Left ventricle myocardium inferior (tissue), 1 donor: Measurements from ENCODE around the gene YIPF7. TPM values are rescaled to one million over a fixed set of nuclear protein-coding genes. Genes with fewer than 3 reads are reported as not detected.

Experiments
- DNase-seq: peaks from one replicate; pipeline ENCODE4 v3.0.0-alpha.2; 2020
- H3K27ac ChIP-seq: fragments of 200-600 bp; replicated peaks from 2 replicates; pipeline ENCODE4 v1.8.0; 2021
- H3K27me3 ChIP-seq: fragments of 200-600 bp; 2 replicates; pipeline ENCODE4 v1.8.0; 2021; ENCODE audit warnings: low read depth
- H3K36me3 ChIP-seq: fragments of 200-600 bp; 2 replicates; pipeline ENCODE4 v1.8.0; 2021
- H3K4me1 ChIP-seq: fragments of 200-600 bp; 2 replicates; pipeline ENCODE4 v1.8.0; 2021
- H3K4me3 ChIP-seq: fragments of 200-600 bp; 2 replicates; pipeline ENCODE4 v1.8.0; 2021; ENCODE audit warnings: mild to moderate bottlenecking, moderate library complexity
- H3K9me3 ChIP-seq: fragments of 200-600 bp; replicated peaks from 2 replicates; pipeline ENCODE4 v1.8.0; 2021
- CTCF ChIP-seq: fragments of 200-600 bp; IDR thresholded peaks from 2 replicates; pipeline ENCODE4 v1.8.0; 2021; ENCODE audit warnings: antibody characterized with exemption, mild to moderate bottlenecking, borderline replicate concordance
- intact Hi-C: fragments of 100-400 bp; cut with micrococcal nuclease; formaldehyde crosslinking; loops from one replicate; pipeline ENCODE4 v1.11.0; 2022
- long read RNA-seq: library from polyadenylated mRNA; unstranded; transcript quantifications from one replicate; pipeline ENCODE4 v2.0.0, GENCODE V29; 2021
- total RNA-seq: library from RNA; stranded (reverse); fragmentation: NEBNext Ultra II Directional; extraction: Animal tissue kit (Norgen Biotek cat#: 25700); gene quantifications from one replicate; pipeline ENCODE4 v1.2.1, GENCODE V29; 2021
- donor health status: DM: no; HTN: yes; CAD: no; lungs with severe emphysema.

Gene YIPF7
- 1.4 TPM for total RNA-seq
- long read RNA-seq = 0 reads

- H3K4me3 ChIP-seq = no peak within 1 kb of the TSS
- H3K4me1 ChIP-seq = no peaks in the 10 kb centered on the region
- no peak for TF ChIP-seq CTCF
- intact Hi-C loops = no loop called here
- no peaks in the 10 kb centered on the region for H3K9me3 ChIP-seq
- no peaks in the 10 kb centered on the region for H3K27me3 ChIP-seq
- H3K36me3 ChIP-seq = no peaks in the 10 kb centered on the region
- no peak within 1 kb of the TSS for H3K27ac ChIP-seq
- no peak for DNase-seq
Measured at GRCh38 chr4:44651425-44651824, at the start of gene YIPF7. Gene YIPF7, minus strand, starts transcription at chr4:44651625. Its CDS starts 1,525 bp downstream, at chr4:44650100.

- no peak overlapping the region for H3K4me3 ChIP-seq
- intact Hi-C loops = no loop called here
- H3K27me3 ChIP-seq = no peaks in the 10 kb centered on the region
- H3K4me1 ChIP-seq = peaks cover 15% of the 10 kb centered on the region
- TF ChIP-seq CTCF = no peak
- no peaks in the 10 kb centered on the region for H3K9me3 ChIP-seq
- no peak for DNase-seq
- peaks cover 84% of the 10 kb centered on the region for H3K36me3 ChIP-seq
- no peak overlapping the region for H3K27ac ChIP-seq
Measured at GRCh38 chr4:44701037-44701436, 49.6 kb upstream of the YIPF7 start.

GRCh38 chr4:44700427-44700826, 49.0 kb upstream of the YIPF7 start:
- no peak overlapping the region for H3K4me3 ChIP-seq
- peaks cover 87% of the 10 kb centered on the region for H3K36me3 ChIP-seq
- intact Hi-C loops = no loop called here
- no peak for DNase-seq
- H3K27ac ChIP-seq = no peak overlapping the region
- no peak for TF ChIP-seq CTCF
- no peaks in the 10 kb centered on the region for H3K9me3 ChIP-seq
- H3K27me3 ChIP-seq = no peaks in the 10 kb centered on the region
- peaks cover 14% of the 10 kb centered on the region for H3K4me1 ChIP-seq

- H3K4me3 ChIP-seq = no peak overlapping the region
- H3K27ac ChIP-seq = no peak overlapping the region
- no peaks in the 10 kb centered on the region for H3K27me3 ChIP-seq
- intact Hi-C loops = no loop called here
- peaks cover 79% of the 10 kb centered on the region for H3K36me3 ChIP-seq
- no peak for DNase-seq
- no peaks in the 10 kb centered on the region for H3K9me3 ChIP-seq
- TF ChIP-seq CTCF = no peak
- peaks cover 17% of the 10 kb centered on the region for H3K4me1 ChIP-seq
Measured at GRCh38 chr4:44684648-44685047, 33.2 kb upstream of the YIPF7 start.

GRCh38 chr4:44679060-44679459, 27.6 kb upstream of the YIPF7 start:
- DNase-seq = no peak
- H3K27me3 ChIP-seq = no peaks in the 10 kb centered on the region
- H3K36me3 ChIP-seq = peaks cover 33% of the 10 kb centered on the region
- intact Hi-C loops = loop anchor here (2.0 kb wide), 1 partner anchor 46 kb away; no protein-coding TSS in a partner anchor
- TF ChIP-seq CTCF = no peak
- H3K4me1 ChIP-seq = peaks cover 41% of the 10 kb centered on the region
- H3K27ac ChIP-seq = peak overlapping the region; percentile 90
- no peaks in the 10 kb centered on the region for H3K9me3 ChIP-seq
- H3K4me3 ChIP-seq = peak overlapping the region; percentile 88
